Airway epithelial cell (primary cell): ENCODE measurements around the gene DMRTA2. TPM values are rescaled to one million over a fixed set of nuclear protein-coding genes. Genes with fewer than 3 reads are reported as not detected.

ENCODE experiments used
- total RNA-seq: library from RNA; depleted of rRNA; stranded (reverse); fragments of >200 nt; gene quantifications from 2 replicates; pipeline ENCODE4 v1.2.3, GENCODE V29; 2015

DMRTA2 gene
- 6.5 and 7.9 TPM in 2 replicates for total RNA-seq

GRCh38 chr1:50422946-50423669 is at the start of gene DMRTA2:
Gene DMRTA2 (minus strand): TSS chr1:50423443. CDS start chr1:50421536, 1,907 bp downstream.

